HEK293 (cell line): ENCODE results near the gene C17orf50.
A peak's percentile ranks its signal among the peaks of the same experiment; 100 is the strongest.

Source experiments
- CTCF ChIA-PET: fragments of 350-600 bp; formaldehyde crosslinking; extraction: SDS; loops from one replicate; lab custom pipeline; 2021; ENCODE audit warnings: antibody characterized with exemption; lab: Yijun Ruan, JAX
- POLR2A ChIA-PET: fragments of 300-600 bp; formaldehyde crosslinking; extraction: SDS; loops from one replicate; lab custom pipeline; 2020; ENCODE audit warnings: antibody characterized with exemption, inconsistent platforms; lab: Yijun Ruan, JAX
- H3K27ac ChIP-seq: fragments of 200-500 bp; sonication (Bioruptor generic); 2 replicates; pipeline ENCODE4 v1.5.1; 2014; ENCODE audit warnings: low read depth, low read length, control low read depth, inconsistent platforms; ENCODE audit errors: extremely low read depth
- H3K36me3 ChIP-seq, 2 experiments: fragments of 200-500 bp in 1 of 2; sonication (Bioruptor generic) in 1 of 2; 1 replicate in 1 of 2; 2 replicates in 1 of 2; pipeline ENCODE4 v1.5.1; 2014 to 2017; ENCODE audit warnings: inconsistent platforms in 2 of 2, low read length in 2 of 2; ENCODE audit not compliant: control insufficient read depth in 2 of 2, insufficient read depth in 1 of 2
- H3K4me1 ChIP-seq: fragments of 200-500 bp; sonication (Bioruptor generic); 2 replicates; pipeline ENCODE4 v1.5.1; 2014; ENCODE audit warnings: mild to moderate bottlenecking, low read length, inconsistent platforms; ENCODE audit not compliant: control insufficient read depth, insufficient read depth
- H3K4me3 ChIP-seq: 2 replicates; pipeline ENCODE4 v1.5.1; 2011; ENCODE audit warnings: low read depth, mild to moderate bottlenecking, control low read depth, low read length, moderate library complexity
- H3K9me3 ChIP-seq: fragments of 200-500 bp; sonication (Bioruptor generic); 2 replicates; pipeline ENCODE4 v1.5.1; 2014; ENCODE audit warnings: low read depth, low read length, inconsistent platforms; ENCODE audit not compliant: control insufficient read depth, insufficient read depth
- GLIS1 ChIP-seq: fragments of 450-650 bp; formaldehyde crosslinking; IDR thresholded peaks from 2 replicates; pipeline ENCODE4 v1.5.1; 2016; ENCODE audit warnings: missing biosample characterization, missing genetic modification characterization
- KLF1 ChIP-seq: fragments of 450-650 bp; formaldehyde crosslinking; IDR thresholded peaks from 2 replicates; pipeline ENCODE4 v1.5.1; 2016; ENCODE audit warnings: missing biosample characterization, missing genetic modification characterization
- KLF16 ChIP-seq: fragments of 450-650 bp; formaldehyde crosslinking; IDR thresholded peaks from 2 replicates; pipeline ENCODE4 v1.5.1; 2017; ENCODE audit warnings: missing biosample characterization, missing genetic modification characterization
- KLF17 ChIP-seq: fragments of 450-650 bp; formaldehyde crosslinking; IDR thresholded peaks from 2 replicates; pipeline ENCODE4 v1.5.1; 2016; ENCODE audit warnings: missing biosample characterization, missing genetic modification characterization
- MEIS1 ChIP-seq: sonication (generic); formaldehyde crosslinking; IDR thresholded peaks from 2 replicates; pipeline ENCODE4 v1.8.1; 2022; ENCODE audit warnings: missing genetic modification reagents, mild to moderate bottlenecking, borderline replicate concordance
- PATZ1 ChIP-seq: fragments of 450-650 bp; formaldehyde crosslinking; IDR thresholded peaks from 2 replicates; pipeline ENCODE4 v1.5.1; 2016; ENCODE audit warnings: missing biosample characterization, missing genetic modification characterization
- ZNF211 ChIP-seq: fragments of 450-650 bp; formaldehyde crosslinking; IDR thresholded peaks from 2 replicates; pipeline ENCODE4 v1.5.1; 2016; ENCODE audit warnings: low read depth, missing biosample characterization, missing genetic modification characterization
- ZNF214 ChIP-seq: fragments of 450-650 bp; formaldehyde crosslinking; IDR thresholded peaks from 2 replicates; pipeline ENCODE4 v1.5.1; 2017; ENCODE audit warnings: missing biosample characterization, mild to moderate bottlenecking, missing genetic modification characterization, borderline replicate concordance
- ZNF24 ChIP-seq: fragments of 450-650 bp; formaldehyde crosslinking; IDR thresholded peaks from 2 replicates; pipeline ENCODE4 v1.5.1; 2016; ENCODE audit warnings: missing biosample characterization, missing genetic modification characterization
- ZNF341 ChIP-seq: fragments of 450-650 bp; formaldehyde crosslinking; IDR thresholded peaks from 2 replicates; pipeline ENCODE4; 2016; ENCODE audit warnings: low read depth, missing biosample characterization, missing genetic modification characterization
- ZNF366 ChIP-seq: fragments of 450-650 bp; formaldehyde crosslinking; conservative IDR thresholded peaks from 2 replicates; pipeline ENCODE4 v1.5.1; 2016; ENCODE audit warnings: missing biosample characterization, missing genetic modification characterization
- ZNF37A ChIP-seq: fragments of 450-650 bp; IDR thresholded peaks from 2 replicates; pipeline ENCODE4 v1.5.1; 2018; ENCODE audit warnings: missing biosample characterization, missing genetic modification characterization
- ZNF416 ChIP-seq: fragments of 450-650 bp; formaldehyde crosslinking; IDR thresholded peaks from 2 replicates; pipeline ENCODE4 v1.5.1; 2016; ENCODE audit warnings: missing biosample characterization, missing genetic modification characterization
- ZNF433 ChIP-seq: fragments of 450-650 bp; formaldehyde crosslinking; IDR thresholded peaks from 2 replicates; pipeline ENCODE4 v1.5.1; 2016; ENCODE audit warnings: missing biosample characterization, missing genetic modification characterization, low read depth
- ZNF514 ChIP-seq: fragments of 450-650 bp; formaldehyde crosslinking; IDR thresholded peaks from 2 replicates; pipeline ENCODE4 v1.5.1; 2016; ENCODE audit warnings: missing biosample characterization, missing genetic modification characterization
- ZNF529 ChIP-seq: fragments of 450-650 bp; formaldehyde crosslinking; IDR thresholded peaks from 2 replicates; pipeline ENCODE4 v1.5.1; 2017; ENCODE audit warnings: missing genetic modification characterization, missing biosample characterization; ENCODE audit not compliant: insufficient replicate concordance
- ZNF549 ChIP-seq: fragments of 450-650 bp; IDR thresholded peaks from 2 replicates; pipeline ENCODE4 v1.5.1; 2018; ENCODE audit warnings: missing biosample characterization, missing genetic modification characterization, mild to moderate bottlenecking, inconsistent platforms, moderate library complexity
- ZNF704 ChIP-seq: fragments of 450-650 bp; formaldehyde crosslinking; IDR thresholded peaks from 2 replicates; pipeline ENCODE4 v1.5.1; 2016; ENCODE audit warnings: missing biosample characterization, missing genetic modification characterization
- ZNF707 ChIP-seq: fragments of 450-650 bp; formaldehyde crosslinking; IDR thresholded peaks from 2 replicates; pipeline ENCODE4 v1.5.1; 2016; ENCODE audit warnings: missing biosample characterization, missing genetic modification characterization
- ZNF785 ChIP-seq: fragments of 450-650 bp; formaldehyde crosslinking; IDR thresholded peaks from 2 replicates; pipeline ENCODE4 v1.5.1; 2016; ENCODE audit warnings: missing biosample characterization, missing genetic modification characterization
- ZNF792 ChIP-seq: fragments of 450-650 bp; formaldehyde crosslinking; IDR thresholded peaks from 2 replicates; pipeline ENCODE4 v1.5.1; 2016; ENCODE audit warnings: missing biosample characterization, missing genetic modification characterization
- ZNF837 ChIP-seq: fragments of 450-650 bp; formaldehyde crosslinking; IDR thresholded peaks from 2 replicates; pipeline ENCODE4 v1.5.1; 2016; ENCODE audit warnings: missing biosample characterization, missing genetic modification characterization
- ZXDB ChIP-seq: fragments of 450-650 bp; formaldehyde crosslinking; IDR thresholded peaks from 2 replicates; pipeline ENCODE4 v1.5.1; 2016; ENCODE audit warnings: missing biosample characterization, missing genetic modification characterization
- TF ChIP-seq, protein P1 (sequence below): fragments of 450-650 bp; formaldehyde crosslinking; IDR thresholded peaks from 2 replicates; pipeline ENCODE4 v1.5.1; 2016; ENCODE audit warnings: missing biosample characterization, missing genetic modification characterization
- TF ChIP-seq, protein P2 (sequence below): fragments of 450-650 bp; formaldehyde crosslinking; IDR thresholded peaks from 2 replicates; pipeline ENCODE4 v1.5.1; 2016; ENCODE audit warnings: missing biosample characterization, missing genetic modification characterization
- TF ChIP-seq, protein P3 (sequence below): fragments of 450-650 bp; formaldehyde crosslinking; IDR thresholded peaks from 2 replicates; pipeline ENCODE4 v1.5.1; 2017; ENCODE audit warnings: missing biosample characterization, missing genetic modification characterization

The C17orf50 gene

GRCh38 chr17:35763767-35764122 is 3.1 kb downstream of the C17orf50 start (continued):
- 0 out of 2 replicates have a peak, but pooled peaks have one; percentile 17 for TF ChIP-seq ZNF24
- TF ChIP-seq ZNF785 (tag by site-specific recombination): no peak
- TF ChIP-seq ZNF514: peak; percentile 92
- TF ChIP-seq ZNF433: peak; percentile 98
- TF ChIP-seq ZNF837 (tag by site-specific recombination): no peak
- TF ChIP-seq, protein P1, sequence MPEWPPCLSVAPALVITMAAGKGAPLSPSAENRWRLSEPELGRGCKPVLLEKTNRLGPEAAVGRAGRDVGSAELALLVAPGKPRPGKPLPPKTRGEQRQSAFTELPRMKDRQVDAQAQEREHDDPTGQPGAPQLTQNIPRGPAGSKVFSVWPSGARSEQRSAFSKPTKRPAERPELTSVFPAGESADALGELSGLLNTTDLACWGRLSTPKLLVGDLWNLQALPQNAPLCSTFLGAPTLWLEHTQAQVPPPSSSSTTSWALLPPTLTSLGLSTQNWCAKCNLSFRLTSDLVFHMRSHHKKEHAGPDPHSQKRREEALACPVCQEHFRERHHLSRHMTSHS (tag by site-specific recombination): no peak
- TF ChIP-seq ZNF341 (tag by site-specific recombination): no peak; the same call in none of the 2 replicates
- no peak for TF ChIP-seq ZNF211
- TF ChIP-seq ZNF529 (tag by site-specific recombination): peak; percentile 75
- no peak for TF ChIP-seq KLF17
- TF ChIP-seq, protein P2, sequence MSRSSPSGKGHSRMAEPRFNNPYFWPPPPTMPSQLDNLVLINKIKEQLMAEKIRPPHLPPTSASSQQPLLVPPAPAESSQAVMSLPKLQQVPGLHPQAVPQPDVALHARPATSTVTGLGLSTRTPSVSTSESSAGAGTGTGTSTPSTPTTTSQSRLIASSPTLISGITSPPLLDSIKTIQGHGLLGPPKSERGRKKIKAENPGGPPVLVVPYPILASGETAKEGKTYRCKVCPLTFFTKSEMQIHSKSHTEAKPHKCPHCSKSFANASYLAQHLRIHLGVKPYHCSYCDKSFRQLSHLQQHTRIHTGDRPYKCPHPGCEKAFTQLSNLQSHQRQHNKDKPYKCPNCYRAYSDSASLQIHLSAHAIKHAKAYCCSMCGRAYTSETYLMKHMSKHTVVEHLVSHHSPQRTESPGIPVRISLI (tag by site-specific recombination): no peak
- no peak for TF ChIP-seq ZNF792 (tag by site-specific recombination)
- TF ChIP-seq ZNF704 (tag by site-specific recombination): peak; percentile 79; the same call in 1 of the 2 replicates
- TF ChIP-seq MEIS1: no peak
- no peak; the same call in 1 of the 2 replicates for TF ChIP-seq ZNF214 (tag by site-specific recombination)
- TF ChIP-seq ZNF37A (tag by site-specific recombination): no peak
- TF ChIP-seq ZNF416 (tag by site-specific recombination): no peak
- no peak for TF ChIP-seq ZNF707 (tag by site-specific recombination)
- no peak for TF ChIP-seq PATZ1
- no peak for TF ChIP-seq KLF16 (tag by site-specific recombination)
- TF ChIP-seq ZNF366: peak; percentile 28; the same call in 1 of the 2 replicates

- H3K27ac ChIP-seq: peak overlapping the region; percentile 60; the same call in 1 of the 2 replicates
- TF ChIP-seq ZXDB (tag by site-specific recombination) (no peak), KLF1 (tag by site-specific recombination) (peak; percentile 41; the same call in 1 of the 2 replicates), ZNF549 (tag by site-specific recombination) (no peak), GLIS1 (tag by site-specific recombination) (peak; percentile 89), ZNF529 (tag by site-specific recombination) (no peak)
- TF ChIP-seq, protein P3, sequence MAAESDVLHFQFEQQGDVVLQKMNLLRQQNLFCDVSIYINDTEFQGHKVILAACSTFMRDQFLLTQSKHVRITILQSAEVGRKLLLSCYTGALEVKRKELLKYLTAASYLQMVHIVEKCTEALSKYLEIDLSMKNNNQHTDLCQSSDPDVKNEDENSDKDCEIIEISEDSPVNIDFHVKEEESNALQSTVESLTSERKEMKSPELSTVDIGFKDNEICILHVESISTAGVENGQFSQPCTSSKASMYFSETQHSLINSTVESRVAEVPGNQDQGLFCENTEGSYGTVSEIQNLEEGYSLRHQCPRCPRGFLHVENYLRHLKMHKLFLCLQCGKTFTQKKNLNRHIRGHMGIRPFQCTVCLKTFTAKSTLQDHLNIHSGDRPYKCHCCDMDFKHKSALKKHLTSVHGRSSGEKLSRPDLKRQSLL (tag by site-specific recombination): peak; percentile 67
Measured at GRCh38 chr17:35764123-35764991, 3.7 kb downstream of the C17orf50 start.

More at GRCh38 chr17:35764123-35764991, 3.7 kb downstream of the C17orf50 start:
- Histone ChIP-seq H3K9me3 (no peaks in the 10 kb centered on the region), H3K4me3 (peak overlapping the region; percentile 29), H3K36me3 (no peaks in the 10 kb centered on the region), H3K4me1 (no peaks in the 10 kb centered on the region; the same call in 1 of the 2 replicates)
- CTCF ChIA-PET: interaction anchor here (0.5 to 6.2 kb wide), 72 partner anchors 8 to 1880 kb away, joined by 3 to 118 read pairs (median 5); partner anchors contain the start of genes AP2B1, GAS2L2, LIG3 and MMP28
- POLR2A ChIA-PET: interaction anchor here (0.6 to 2.5 kb wide), 17 partner anchors 17 to 391 kb away, joined by 3 to 85 read pairs (median 4); partner anchors contain the start of genes MMP28, PEX12, RASL10B and RDM1
